ENCODE data around the gene PPFIBP2.

PPFIBP2 gene

DNA sequence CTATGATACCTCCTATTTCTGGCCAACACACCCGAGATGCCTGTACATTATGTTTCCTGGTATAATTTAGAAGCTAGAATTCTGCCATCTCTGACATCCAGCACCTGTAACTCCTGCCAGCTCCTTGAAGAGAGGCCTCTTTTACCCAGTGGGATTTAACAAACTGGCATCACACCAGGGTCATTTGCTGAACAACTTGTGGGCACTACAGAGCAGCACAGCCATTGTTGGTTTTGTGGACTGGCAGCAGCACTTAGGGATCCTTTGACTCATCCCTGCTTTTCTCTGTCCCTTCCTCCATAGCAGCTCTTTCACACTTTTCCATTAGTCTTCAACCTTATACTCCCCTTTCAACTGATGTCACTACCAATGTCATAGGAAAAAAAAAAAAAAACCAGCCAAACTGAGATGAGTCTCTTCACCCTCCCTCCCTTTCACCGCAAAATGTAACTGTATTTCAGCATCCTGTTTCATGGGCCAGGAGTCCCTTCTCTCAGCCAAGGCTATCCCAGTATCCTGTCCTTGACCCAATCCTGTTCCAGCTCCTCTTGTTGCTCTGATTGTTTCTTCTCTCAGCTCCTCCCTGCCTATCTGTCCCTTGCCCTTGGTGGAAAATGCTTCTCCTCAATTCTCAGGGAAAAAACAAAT lies 68.7 kb downstream of the PPFIBP2 start (continued):
- TF ChIP-seq ZSCAN23 (tag by site-specific recombination; IDR thresholded peaks at IDR 0.05) (no peak), ZNF501 (tag by site-specific recombination; IDR thresholded peaks at IDR 0.05) (no peak), ZNF830 (tag by site-specific recombination; IDR thresholded peaks at IDR 0.05; ENCODE audit: low read depth) (no peak)
- TF ChIP-seq, protein P1, sequence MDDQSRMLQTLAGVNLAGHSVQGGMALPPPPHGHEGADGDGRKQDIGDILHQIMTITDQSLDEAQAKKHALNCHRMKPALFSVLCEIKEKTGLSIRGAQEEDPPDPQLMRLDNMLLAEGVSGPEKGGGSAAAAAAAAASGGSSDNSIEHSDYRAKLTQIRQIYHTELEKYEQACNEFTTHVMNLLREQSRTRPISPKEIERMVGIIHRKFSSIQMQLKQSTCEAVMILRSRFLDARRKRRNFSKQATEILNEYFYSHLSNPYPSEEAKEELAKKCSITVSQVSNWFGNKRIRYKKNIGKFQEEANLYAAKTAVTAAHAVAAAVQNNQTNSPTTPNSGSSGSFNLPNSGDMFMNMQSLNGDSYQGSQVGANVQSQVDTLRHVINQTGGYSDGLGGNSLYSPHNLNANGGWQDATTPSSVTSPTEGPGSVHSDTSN (CRISPR knock-in tag; IDR thresholded peaks at IDR 0.05): no peak
- TF ChIP-seq, protein P2, sequence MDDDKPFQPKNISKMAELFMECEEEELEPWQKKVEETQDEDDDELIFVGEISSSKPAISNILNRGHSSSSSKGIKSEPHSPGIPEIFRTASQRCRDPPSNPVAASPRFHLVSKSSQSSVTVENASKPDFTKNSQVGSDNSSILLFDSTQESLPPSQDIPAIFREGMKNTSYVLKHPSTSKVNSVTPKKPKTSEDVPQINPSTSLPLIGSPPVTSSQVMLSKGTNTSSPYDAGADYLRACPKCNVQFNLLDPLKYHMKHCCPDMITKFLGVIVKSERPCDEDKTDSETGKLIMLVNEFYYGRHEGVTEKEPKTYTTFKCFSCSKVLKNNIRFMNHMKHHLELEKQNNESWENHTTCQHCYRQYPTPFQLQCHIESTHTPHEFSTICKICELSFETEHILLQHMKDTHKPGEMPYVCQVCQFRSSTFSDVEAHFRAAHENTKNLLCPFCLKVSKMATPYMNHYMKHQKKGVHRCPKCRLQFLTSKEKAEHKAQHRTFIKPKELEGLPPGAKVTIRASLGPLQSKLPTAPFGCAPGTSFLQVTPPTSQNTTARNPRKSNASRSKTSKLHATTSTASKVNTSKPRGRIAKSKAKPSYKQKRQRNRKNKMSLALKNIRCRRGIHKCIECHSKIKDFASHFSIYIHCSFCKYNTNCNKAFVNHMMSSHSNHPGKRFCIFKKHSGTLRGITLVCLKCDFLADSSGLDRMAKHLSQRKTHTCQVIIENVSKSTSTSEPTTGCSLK (tag by site-specific recombination; IDR thresholded peaks at IDR 0.05): no peak

DNA sequence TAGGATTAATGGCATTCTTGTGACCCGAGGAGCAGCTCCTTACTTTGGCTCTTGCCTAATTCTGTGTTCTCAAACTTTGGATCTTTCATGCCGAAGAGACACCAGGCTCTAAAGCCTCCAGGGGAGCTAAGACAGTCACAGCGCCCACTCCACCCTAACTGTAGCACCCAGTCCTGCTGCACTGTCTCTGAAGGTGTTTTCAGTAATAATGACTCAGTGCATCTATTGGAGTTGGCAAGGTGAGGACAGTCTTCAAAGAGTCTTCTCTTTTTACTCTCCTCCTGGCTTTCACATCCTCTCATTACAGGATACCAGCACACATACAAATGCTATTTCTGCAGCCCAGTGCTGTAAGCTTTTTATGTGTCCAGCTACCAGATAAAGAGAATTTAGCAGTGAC lies 69.4 kb downstream of the PPFIBP2 start:
- Histone ChIP-seq H3K4me1 (ENCODE audit: control insufficient read depth, insufficient read depth, low read length) (no peaks in the 10 kb centered on the region), H3K4me3 (ENCODE audit: low read depth, low read length) (no peak overlapping the region), H3K9me3 (ENCODE audit: control insufficient read depth, insufficient read depth, low read depth, low read length) (no peaks in the 10 kb centered on the region), H3K36me3 (ENCODE audit: control insufficient read depth in 2 of 2, insufficient read depth in 1 of 2, low read length in 2 of 2) (no peaks in the 10 kb centered on the region), H3K27ac (ENCODE audit: extremely low read depth, low read depth, low read length) (no peak overlapping the region)
- TF ChIP-seq, protein P3, sequence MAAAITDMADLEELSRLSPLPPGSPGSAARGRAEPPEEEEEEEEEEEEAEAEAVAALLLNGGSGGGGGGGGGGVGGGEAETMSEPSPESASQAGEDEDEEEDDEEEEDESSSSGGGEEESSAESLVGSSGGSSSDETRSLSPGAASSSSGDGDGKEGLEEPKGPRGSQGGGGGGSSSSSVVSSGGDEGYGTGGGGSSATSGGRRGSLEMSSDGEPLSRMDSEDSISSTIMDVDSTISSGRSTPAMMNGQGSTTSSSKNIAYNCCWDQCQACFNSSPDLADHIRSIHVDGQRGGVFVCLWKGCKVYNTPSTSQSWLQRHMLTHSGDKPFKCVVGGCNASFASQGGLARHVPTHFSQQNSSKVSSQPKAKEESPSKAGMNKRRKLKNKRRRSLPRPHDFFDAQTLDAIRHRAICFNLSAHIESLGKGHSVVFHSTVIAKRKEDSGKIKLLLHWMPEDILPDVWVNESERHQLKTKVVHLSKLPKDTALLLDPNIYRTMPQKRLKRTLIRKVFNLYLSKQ (tag by site-specific recombination; IDR thresholded peaks at IDR 0.05; ENCODE audit: borderline replicate concordance): no peak
- TF ChIP-seq ZNF544 (tag by site-specific recombination; IDR thresholded peaks at IDR 0.05) (no peak), ZNF341 (tag by site-specific recombination; IDR thresholded peaks at IDR 0.05; ENCODE audit: low read depth) (no peak), ZSCAN30 (tag by site-specific recombination; IDR thresholded peaks at IDR 0.05) (no peak), ZNF324 (tag by site-specific recombination; IDR thresholded peaks at IDR 0.05) (no peak), ZNF670 (tag by site-specific recombination; IDR thresholded peaks at IDR 0.05; ENCODE audit: low read depth) (no peak), ZNF660 (tag by site-specific recombination; IDR thresholded peaks at IDR 0.05) (no peak), SCRT1 (tag by site-specific recombination; IDR thresholded peaks at IDR 0.05; ENCODE audit: borderline replicate concordance) (no peak), ZNF501 (tag by site-specific recombination; IDR thresholded peaks at IDR 0.05) (no peak)
- TF ChIP-seq, protein P1 (CRISPR knock-in tag; IDR thresholded peaks at IDR 0.05): no peak
- TF ChIP-seq, protein P4, sequence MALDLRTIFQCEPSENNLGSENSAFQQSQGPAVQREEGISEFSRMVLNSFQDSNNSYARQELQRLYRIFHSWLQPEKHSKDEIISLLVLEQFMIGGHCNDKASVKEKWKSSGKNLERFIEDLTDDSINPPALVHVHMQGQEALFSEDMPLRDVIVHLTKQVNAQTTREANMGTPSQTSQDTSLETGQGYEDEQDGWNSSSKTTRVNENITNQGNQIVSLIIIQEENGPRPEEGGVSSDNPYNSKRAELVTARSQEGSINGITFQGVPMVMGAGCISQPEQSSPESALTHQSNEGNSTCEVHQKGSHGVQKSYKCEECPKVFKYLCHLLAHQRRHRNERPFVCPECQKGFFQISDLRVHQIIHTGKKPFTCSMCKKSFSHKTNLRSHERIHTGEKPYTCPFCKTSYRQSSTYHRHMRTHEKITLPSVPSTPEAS (tag by site-specific recombination; IDR thresholded peaks at IDR 0.05): no peak
- TF ChIP-seq, protein P5, sequence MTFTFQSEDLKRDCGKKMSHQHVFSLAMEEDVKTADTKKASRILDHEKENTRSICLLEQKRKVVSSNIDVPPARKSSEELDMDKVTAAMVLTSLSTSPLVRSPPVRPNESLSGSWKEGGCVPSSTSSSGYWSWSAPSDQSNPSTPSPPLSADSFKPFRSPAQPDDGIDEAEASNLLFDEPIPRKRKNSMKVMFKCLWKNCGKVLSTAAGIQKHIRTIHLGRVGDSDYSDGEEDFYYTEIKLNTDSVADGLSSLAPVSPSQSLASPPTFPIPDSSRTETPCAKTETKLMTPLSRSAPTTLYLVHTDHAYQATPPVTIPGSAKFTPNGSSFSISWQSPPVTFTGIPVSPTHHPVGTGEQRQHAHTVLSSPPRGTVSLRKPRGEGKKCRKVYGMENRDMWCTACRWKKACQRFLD (tag by site-specific recombination; IDR thresholded peaks at IDR 0.05): no peak
- TF ChIP-seq, protein P6, sequence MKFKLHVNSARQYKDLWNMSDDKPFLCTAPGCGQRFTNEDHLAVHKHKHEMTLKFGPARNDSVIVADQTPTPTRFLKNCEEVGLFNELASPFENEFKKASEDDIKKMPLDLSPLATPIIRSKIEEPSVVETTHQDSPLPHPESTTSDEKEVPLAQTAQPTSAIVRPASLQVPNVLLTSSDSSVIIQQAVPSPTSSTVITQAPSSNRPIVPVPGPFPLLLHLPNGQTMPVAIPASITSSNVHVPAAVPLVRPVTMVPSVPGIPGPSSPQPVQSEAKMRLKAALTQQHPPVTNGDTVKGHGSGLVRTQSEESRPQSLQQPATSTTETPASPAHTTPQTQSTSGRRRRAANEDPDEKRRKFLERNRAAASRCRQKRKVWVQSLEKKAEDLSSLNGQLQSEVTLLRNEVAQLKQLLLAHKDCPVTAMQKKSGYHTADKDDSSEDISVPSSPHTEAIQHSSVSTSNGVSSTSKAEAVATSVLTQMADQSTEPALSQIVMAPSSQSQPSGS (tag by site-specific recombination; IDR thresholded peaks at IDR 0.05; ENCODE audit: low read depth): no peak
- ChIA-PET CTCF (interaction anchor here (1.5 to 3.6 kb wide), 3 partner anchors 9 to 12 kb away, joined by 3 to 23 read pairs (median 6); no protein-coding TSS in a partner anchor), POLR2A (no interaction called here)

All from HEK293 (cell line).